Colonic mucosa (tissue), 4 donors: ENCODE data around the gene CUEDC1. TPM values are rescaled to one million over a fixed set of nuclear protein-coding genes. Genes with fewer than 3 reads are reported as not detected.

ENCODE experiments used
- DNase-seq: peaks from one replicate; pipeline ENCODE4 v3.0.0-alpha.2; 2020
- H3K27ac ChIP-seq: fragments of 200-600 bp; one replicate; pipeline ENCODE4 v1.8.0; 2021
- H3K27me3 ChIP-seq: fragments of 200-600 bp; one replicate; pipeline ENCODE4 v1.8.0; 2021
- H3K36me3 ChIP-seq: fragments of 200-600 bp; one replicate; pipeline ENCODE4 v1.8.0; 2021
- H3K4me1 ChIP-seq: fragments of 200-600 bp; one replicate; pipeline ENCODE4 v1.8.0; 2021; ENCODE audit warnings: mild to moderate bottlenecking
- H3K4me3 ChIP-seq: fragments of 200-600 bp; one replicate; pipeline ENCODE4 v1.8.0; 2021
- H3K9ac ChIP-seq, 2 donors: one replicate each; pipeline ENCODE4 v1.7.0; 2013; ENCODE audit warnings: control low read depth in 2 of 2, low read depth in 2 of 2, low read length in 2 of 2
- H3K9me3 ChIP-seq: fragments of 200-600 bp; one replicate; pipeline ENCODE4 v1.8.0; 2021
- CTCF ChIP-seq: fragments of 200-600 bp; IDR thresholded peaks from one replicate; pipeline ENCODE4 v1.8.0; 2022; ENCODE audit warnings: antibody characterized with exemption, mild to moderate bottlenecking
- intact Hi-C: fragments of 100-400 bp; cut with DNase I; formaldehyde crosslinking; loops from one replicate; pipeline ENCODE4 v1.14.1; 2022
- total RNA-seq, 2 donors: library from RNA; stranded (reverse); fragmentation: NEBNext Ultra II Directional in 1 of 2; extraction: Animal tissue kit (Norgen Biotek cat#: 25700) in 1 of 2; gene quantifications; one replicate each; pipeline ENCODE4 v1.2.1, GENCODE V29; 2021
- donor health status: healthy.
- donor health status: DM: no; HTN: no; CAD: no.
- donor health status: DM: no; HTN: no; CAD: no.

The CUEDC1 gene
- total RNA-seq, 2 donors from 2014 or later = 14.7 to 15.2 TPM

DNA sequence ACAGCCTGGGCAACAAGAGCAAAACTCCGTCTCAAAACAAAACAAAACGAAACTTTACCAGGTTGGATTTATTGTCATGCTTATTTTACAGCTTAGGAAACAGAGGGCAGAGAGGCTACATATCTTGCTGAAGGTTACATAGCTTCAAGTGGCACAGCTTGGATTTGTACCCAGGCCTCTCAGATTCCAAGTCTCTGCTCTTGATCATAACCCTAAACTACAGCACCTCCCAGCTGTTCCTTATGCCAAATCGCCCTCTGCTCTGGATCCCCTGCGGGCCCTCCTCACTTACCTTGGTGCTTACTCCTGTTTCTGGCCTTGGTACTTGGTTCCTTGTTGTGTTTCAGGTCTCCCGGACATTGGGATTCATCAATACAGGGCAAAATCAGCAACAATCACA is 11.7 kb upstream of the CUEDC1 start:
- TF ChIP-seq CTCF = no peak
- H3K27ac ChIP-seq = no peak overlapping the region
- H3K9ac ChIP-seq = no peak overlapping the region
- H3K4me1 ChIP-seq = no peaks in the 10 kb centered on the region
- no peaks in the 10 kb centered on the region for H3K9me3 ChIP-seq
- H3K4me3 ChIP-seq = no peak overlapping the region
- no peaks in the 10 kb centered on the region for H3K36me3 ChIP-seq
- no peaks in the 10 kb centered on the region for H3K27me3 ChIP-seq
- intact Hi-C loops = no loop called here
- no peak for DNase-seq

DNA sequence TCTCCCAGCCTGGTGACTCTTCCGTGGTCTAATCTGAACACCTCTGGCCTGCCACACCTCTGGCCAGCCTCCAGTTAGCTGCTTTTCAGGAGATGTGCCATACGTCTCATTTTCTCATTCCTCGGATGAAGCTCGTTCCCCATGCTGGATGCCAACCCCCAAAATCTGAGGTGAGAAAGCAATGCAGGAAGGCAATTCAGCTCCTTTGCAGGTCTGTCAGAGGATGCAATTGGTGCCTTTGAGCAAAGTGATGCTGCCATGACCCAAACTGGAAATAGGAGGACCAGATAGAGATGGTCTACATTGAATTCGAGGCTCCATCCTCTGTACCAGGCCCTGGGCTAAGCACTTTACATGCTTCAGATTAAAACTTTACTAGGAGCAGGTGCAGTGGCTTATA is 11.0 kb upstream of the CUEDC1 start:
- Histone ChIP-seq H3K27me3 (no peaks in the 10 kb centered on the region), H3K4me1 (no peaks in the 10 kb centered on the region), H3K9ac (no peak overlapping the region)

GRCh38 chr17:57965521-57966160 is 10.4 kb upstream of the CUEDC1 start:
- no peaks in the 10 kb centered on the region for H3K27me3 ChIP-seq
- H3K27ac ChIP-seq = no peak overlapping the region
- no peak for TF ChIP-seq CTCF
- DNase-seq = peak; percentile 10
- intact Hi-C loops = no loop called here
- H3K36me3 ChIP-seq = no peaks in the 10 kb centered on the region
- no peak overlapping the region for H3K9ac ChIP-seq
- no peak overlapping the region for H3K4me3 ChIP-seq
- no peaks in the 10 kb centered on the region for H3K9me3 ChIP-seq
- H3K4me1 ChIP-seq = no peaks in the 10 kb centered on the region

More for the DNA sequence above, 11.0 kb upstream of the CUEDC1 start:
- Histone ChIP-seq H3K4me3 (no peak overlapping the region), H3K27ac (no peak overlapping the region), H3K36me3 (no peaks in the 10 kb centered on the region), H3K9me3 (no peaks in the 10 kb centered on the region)
- no peak for TF ChIP-seq CTCF
- intact Hi-C loops = no loop called here
- no peak for DNase-seq

- Histone ChIP-seq H3K27ac (no peak overlapping the region), H3K36me3 (no peaks in the 10 kb centered on the region), H3K4me3 (no peak overlapping the region), H3K9me3 (no peaks in the 10 kb centered on the region), H3K27me3 (no peaks in the 10 kb centered on the region), H3K9ac (no peak overlapping the region), H3K4me1 (no peaks in the 10 kb centered on the region)
- intact Hi-C loops = no loop called here
- TF ChIP-seq CTCF = no peak
- DNase-seq = no peak
These were observed 7.9 kb upstream of the CUEDC1 start for GRCh38 chr17:57963149-57963511.

DNA sequence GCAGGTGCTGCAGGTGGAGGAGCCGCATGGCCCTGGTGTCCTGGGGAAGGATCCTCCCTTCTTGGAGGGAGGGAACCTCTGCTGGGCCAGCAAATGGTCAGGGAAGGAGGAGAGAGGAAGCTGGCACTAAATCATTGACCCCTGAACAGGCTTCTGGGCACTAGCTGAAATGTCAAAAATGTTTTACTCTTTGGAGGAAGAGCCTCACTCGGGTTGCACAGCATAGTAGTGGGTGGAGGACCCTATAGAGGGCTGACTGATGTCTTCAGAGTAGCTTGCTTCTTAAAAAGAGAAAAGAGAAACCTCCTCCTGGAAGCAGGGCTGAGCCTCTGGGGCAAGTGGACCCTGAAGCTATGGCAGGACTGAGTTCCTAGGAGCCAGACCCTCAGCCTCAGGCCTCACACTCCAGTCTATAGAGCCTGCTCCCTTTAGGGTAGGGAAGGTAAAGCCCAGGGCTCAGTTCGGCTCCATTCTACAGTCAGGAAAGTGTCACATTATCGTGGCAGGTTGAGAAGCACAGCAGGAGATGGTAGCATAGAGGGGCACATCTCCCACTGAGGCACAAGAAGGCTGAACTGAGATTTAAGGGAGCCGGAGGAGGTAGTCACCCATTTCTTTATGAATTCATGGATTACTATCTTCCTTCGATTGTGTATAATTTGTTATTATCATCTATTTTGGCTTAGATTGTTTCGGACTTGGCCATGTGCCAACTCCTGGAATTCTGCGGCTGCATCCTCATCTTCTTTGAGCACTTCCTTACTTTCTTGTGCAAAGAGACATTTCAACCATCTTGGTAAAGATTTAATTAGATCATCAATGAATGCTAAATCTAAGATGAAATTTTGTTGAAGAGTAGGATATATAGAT is 7.3 kb upstream of the CUEDC1 start:
- Histone ChIP-seq H3K4me3 (no peak overlapping the region), H3K27me3 (no peaks in the 10 kb centered on the region), H3K4me1 (no peaks in the 10 kb centered on the region), H3K9ac (no peak overlapping the region), H3K27ac (no peak overlapping the region), H3K9me3 (no peaks in the 10 kb centered on the region), H3K36me3 (no peaks in the 10 kb centered on the region)
- no peak for DNase-seq
- TF ChIP-seq CTCF = no peak
- intact Hi-C loops = no loop called here
